Measurements from ENCODE around the gene CASP8.
A peak's percentile ranks its signal among the peaks of the same experiment; 100 is the strongest.
"Not testable (repeated sequence)": the region's sequence is repeated elsewhere in the genome, so short reads cannot be mapped to it uniquely, and the experiment has no call there.

Gene CASP8

DNA sequence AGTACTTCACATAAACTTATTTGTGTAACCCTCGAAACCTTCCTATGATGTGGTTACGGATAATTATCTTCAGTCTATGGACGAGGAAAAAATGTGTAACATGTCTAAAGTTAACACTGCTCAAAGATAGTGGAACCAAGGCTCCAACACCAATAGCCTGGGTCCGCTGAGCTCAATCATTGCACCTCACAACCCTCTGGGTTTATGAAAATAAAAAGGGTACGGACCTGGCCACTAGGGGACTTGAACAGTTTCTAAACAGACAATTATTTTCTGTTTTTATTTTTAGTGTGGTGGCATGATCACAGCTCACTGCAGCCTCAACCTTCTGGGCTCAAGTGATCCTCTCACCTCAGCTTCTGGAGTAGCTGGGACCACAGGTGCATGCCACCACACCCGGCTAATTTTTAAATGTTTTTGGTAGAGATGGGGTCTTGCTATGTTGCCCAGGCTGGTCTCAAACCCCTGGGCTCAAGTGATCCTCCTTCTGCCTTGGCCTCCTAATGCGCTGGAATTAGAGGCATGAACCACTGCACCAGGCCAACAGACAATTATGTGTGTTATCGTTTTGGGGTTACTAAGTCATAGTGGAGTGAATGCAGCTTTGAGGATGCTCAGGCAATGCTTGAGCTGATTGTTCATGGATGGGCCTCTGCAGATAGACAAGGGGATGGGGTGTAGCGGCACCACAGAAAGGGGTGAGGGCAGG, 10.1 kb downstream of the CASP8 start:
- DNase-seq (ENCODE audit: low spot score) = no peak

DNA sequence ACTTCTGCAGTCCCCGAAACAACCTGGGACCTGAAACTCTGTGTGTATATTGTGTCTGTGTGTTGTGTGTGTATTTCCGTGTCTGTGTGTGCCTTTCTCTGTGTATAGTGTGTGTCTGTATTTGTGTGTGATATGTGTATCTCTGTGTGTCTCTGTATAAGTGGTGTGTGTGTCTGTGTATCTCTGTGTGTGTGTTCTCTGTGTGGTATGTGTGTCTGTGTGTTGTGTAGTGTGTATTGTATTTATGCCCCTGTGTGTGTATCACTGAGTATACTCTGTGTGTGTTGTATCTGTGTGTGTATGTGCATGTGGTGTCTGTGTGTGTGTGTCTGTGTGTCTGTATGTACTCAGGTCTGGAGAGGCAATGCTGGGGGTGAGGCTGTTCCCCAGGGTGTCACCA, 11.6 kb downstream of the CASP8 start:
- DNase-seq (ENCODE audit: low spot score) = no peak

DNA sequence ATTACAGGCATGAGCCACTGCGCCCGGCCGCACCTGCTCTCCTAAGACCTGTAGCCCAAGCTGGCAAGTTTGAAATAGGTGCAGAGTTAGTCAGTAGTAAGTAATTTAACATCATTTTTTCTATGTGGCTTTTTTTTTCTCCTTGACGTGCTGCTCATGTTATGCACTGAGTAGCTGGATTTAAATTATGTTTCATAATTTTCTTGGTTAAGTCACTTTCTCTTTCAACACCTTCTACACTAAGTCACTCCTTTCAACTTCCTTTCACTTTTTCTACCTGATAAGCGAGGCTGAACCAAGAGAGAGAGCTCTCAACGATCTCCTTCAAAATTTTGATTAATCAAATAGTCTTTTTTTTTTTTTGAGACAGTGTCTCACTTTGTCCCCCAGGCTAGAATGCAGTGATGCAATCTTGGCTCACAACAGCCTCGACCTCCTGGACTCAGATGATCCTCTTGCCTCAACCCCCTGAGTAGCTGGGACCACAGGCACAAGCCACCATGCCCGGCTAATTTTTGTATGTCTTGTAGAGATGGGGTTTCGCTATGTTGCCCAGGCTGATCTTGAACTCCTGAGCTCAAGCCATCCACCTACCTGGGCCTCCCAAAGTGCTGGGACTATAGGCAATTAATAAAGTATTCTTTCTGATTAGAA, 13.1 kb downstream of the CASP8 start:
- no peak for DNase-seq (ENCODE audit: low spot score)

DNA sequence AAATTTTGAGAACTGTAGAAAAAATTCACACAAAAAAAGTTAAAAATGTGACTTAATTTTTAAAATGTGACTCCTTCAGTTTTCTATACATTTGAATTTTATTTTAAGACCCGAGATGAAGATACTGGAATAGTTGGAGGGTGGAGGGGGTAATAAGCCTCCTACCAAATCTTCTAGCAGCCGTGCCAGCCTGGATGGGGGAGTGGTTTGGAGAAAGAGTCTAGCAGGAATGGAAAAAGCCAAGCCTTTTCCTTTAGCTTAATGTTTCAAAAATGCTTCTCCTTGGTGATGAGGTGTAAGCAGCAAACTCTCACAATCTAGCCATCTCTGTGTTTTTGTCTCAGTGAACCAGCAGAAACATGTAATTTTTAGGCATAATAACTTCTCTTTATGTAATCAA, 14.7 kb downstream of the CASP8 start:
- DNase-seq (ENCODE audit: low spot score) = no peak

DNA sequence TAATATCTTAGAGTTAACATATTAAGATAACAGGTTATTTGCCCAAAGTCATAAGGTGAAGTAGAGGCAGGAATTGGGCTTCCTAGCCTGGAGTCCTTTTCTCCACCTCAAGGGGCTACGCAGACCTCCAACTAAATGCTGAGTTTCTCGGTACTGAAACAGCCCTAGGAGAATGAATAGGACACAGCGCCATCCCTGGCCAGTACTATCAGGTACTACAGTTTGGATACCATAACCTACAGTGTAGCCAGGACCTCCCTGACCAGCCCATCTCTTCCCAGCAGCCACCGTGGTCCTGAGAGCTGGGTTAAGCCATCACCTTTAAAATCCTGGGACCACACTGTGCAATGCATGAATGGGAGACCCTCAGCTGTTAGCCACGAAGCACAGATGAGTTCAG, 15.7 kb downstream of the CASP8 start:
- DNase-seq (ENCODE audit: low spot score) = no peak

DNA sequence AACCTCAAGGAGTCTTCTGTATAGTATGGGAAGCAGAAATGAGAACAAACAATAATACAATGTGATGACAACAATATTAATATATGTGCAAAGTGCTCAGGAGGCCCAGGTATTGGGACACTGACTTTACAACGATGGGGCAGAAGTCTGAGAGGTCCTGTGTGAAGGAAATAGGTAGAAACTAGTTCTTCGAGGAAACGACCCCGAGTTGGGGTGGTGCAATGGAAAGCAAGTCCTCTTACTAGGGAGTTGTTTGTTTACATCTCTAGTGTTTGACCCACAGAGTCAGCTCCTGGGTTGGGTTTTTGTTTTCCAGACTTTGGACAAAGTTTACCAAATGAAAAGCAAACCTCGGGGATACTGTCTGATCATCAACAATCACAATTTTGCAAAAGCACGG, 16.2 kb downstream of the CASP8 start:
- no peak for DNase-seq (ENCODE audit: low spot score)

DNA sequence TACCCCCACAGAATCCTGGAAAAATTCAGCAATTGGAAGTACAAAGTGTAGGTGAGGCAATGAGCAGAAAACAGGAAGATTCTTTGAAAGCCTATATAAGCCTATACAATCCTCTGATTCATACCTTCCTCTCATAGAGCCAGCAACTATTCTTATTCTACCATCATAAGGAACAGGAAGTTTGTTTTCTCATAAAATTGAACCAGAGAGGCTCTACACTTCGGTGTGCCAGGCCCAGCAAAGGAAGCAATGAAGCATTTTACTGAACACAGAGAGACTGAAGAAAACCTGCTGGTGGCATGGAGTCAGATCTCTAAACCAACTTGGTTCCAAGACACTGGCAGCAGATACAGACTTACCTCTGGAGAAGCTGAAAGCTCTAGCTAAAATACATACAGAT, 18.7 kb downstream of the CASP8 start:
- no peak for DNase-seq (ENCODE audit: low spot score)

DNA sequence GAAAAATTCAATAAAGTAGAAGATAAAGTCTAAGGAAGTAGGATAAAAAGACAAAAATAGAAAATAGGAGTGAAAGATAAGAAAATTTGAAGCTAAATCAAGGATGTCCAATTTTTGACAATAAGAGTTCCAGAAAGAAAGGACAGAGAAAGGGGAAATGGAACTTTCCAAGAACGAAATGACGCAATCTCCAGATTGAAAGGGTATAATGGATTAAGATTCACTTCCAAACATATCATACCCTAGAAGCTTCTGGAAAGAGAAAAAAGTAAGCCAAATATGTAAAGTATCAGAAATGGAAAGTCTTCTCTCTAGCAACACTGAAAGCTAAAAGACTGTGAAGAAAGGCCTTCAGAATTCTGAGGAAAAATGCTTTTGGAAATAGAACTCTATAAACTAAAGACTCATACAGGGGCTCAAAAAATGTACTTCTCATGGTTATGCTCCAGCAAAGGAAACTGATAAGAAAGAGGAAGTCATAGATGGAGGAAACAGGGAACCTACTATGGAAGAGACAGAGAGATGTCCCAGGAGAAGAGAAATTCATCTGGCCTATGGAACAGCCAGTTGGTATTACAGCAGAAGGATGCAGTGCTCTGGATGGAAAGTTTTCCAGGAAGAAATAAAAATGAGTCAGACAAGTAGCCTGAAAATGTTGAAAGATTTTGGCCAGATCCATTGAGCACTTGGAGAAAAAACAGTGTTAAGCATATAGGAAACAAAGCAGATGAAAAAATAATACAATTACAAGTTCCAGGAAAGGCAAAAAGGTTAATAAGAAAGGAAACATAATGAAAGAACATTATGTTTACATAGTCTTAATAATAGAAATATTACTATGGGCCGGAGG, 20.1 kb downstream of the CASP8 start:
- no peak for DNase-seq (ENCODE audit: low spot score)

DNA sequence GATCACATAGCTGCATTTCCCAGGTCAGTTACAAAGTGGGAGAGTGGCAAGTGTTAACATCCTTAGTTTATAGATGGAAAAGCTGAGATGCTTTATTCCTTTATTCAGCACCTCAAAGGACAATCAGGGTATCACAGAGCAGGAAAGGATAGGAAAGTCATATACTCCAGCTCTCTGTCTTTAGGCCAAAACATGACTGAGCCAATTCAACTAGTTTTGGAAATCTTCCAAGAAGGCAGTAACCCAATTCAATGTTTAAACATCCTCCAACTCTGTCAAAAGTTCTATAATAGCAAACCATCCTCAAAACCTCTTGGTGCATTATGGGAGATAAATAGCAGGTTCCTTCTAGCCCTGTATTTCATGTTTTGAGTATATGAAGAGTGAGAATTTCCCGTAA, 25.2 kb downstream of the CASP8 start:
- peak; percentile 2 for DNase-seq (ENCODE audit: low spot score)

DNA sequence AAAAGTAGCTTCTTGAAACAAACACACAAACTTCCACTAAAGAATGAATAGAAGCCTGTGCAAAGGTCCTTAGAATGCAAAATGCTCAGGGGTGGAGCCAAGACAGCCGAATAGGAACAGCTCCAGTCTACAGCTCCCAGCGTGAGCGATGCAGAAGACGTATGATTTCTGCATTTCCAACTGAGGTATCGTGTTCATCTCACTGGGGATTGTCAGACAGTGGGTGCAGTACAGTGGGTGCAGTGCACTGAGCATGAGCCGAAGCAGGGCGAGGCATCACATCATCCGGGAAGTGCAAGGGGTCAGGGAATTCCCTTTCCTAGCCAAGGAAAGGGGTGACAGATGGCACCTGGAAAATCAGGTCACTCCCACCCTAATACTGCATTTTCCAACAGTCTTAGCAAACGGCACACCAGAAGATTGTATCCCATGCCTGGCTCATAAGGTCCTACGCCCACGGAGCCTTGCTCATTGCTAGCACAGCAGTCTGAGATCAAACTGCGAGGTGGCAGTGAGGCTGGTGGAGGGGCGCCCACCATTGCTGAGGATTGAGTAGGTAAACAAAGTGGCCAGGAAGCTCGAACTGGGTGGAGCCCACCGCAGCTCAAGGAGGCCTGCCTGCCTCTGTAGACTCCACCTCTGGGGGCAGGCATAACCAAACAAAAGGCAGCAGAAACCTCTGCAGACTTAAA, 30.3 kb downstream of the CASP8 start:
- not testable (repeated sequence) for DNase-seq (ENCODE audit: low spot score)

DNA sequence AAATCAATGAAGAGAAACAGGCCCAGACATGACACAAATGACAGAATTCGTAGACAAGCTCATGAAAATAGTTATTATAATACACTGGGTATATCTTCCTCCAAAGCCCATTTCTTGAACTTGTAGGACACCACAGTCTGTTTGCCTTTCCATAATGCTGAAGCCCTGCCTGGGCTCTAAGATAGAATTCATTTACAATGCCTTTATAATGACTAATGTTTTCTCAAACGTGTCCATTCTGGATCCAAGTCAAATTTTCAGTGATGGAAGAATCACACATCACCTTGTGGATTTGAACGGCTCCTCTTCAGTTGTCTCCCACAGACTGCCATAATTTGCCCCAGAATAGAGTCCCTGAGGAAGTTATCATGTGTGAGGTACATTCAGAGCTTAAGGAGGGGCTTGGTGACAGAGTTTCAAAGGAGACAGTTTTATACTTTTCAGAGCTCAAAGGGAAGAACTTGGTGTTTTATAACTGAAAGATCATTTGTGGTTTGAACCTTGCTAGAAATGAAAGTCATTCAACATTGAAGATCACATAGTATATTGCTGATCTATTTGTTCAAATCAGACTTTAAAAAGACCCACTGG, 38.2 kb downstream of the CASP8 start:
- peak; percentile 21 for DNase-seq (ENCODE audit: low spot score)

DNA sequence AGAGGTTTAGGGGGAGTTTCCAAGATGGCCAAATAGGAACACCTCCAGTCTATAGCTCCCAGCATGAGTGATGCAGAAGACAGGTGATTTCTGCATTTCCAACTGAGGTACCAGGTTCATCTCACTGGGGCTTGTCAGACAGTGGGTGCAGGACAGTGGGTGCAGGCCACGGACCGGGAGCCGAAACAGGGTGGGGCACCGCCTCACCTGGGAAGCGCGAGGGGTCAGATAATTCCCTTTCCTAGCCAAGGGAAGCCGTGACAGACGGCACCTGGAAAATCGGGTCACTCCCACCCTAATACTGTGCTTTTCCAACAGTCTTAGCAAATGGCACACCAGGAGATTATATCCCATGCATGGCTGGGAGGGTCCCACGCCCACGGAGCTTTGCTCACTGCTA, 39.6 kb downstream of the CASP8 start:
- not testable (repeated sequence) for DNase-seq (ENCODE audit: low spot score)

DNA sequence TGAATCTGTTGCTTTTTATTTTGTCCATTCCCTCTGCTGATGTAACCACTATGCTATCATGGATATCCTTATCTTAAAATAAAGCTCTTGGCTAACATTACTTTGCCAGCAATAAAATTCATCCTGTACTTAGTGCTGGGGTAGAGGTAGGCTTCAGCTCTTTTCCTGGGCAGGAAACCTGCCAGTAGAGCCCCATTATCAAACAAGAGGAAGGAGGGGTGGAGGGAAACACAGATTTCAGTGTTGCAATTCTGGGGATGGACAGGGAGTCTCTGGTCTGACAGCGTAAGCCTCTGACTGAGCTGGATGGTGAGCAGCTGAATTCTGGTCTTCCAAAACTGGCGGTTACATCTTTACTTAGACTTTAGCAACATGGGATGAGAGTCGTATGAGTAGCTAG, 47.5 kb downstream of the CASP8 start:
- no peak for DNase-seq (ENCODE audit: low spot score)

DNA sequence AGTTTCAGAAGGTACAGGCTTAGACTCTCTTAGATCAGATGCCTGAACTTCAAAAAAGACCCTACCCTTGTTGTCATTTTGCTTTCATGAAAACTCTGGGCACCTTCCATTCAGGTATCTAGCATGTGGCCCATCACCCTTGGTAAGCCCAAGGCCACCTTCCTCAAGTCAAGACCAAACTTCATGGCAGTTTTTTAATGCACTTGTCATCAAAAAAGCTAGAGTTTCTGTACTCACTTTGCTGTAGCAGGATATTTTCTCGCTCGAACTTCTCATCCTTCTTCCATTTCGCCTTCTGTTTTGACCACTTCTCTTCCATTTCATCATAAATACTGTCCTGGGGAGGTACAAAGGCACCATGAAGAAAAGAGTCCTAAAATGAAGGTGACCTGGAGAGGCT, 48.6 kb downstream of the CASP8 start:
- no peak for DNase-seq (ENCODE audit: low spot score)

DNA sequence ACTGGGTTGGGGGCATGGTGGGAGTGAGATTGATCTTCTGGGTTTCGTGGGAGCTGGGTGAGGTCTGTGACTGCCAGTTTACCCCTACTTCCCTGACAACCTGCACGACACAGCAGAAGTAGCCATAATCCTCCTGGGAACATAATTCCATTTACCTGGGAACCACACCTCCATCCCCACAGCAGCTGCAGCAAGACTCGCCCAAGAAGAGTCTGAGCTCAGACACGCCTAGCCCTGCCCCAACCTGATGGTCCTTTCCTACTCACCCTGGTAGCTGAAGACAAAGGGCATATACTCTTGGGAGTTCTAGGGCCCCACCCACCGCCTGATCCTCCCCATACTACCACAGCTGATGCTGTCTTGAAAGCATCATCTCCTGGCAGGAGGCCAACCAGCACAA, 53.0 kb downstream of the CASP8 start:
- no peak for DNase-seq (ENCODE audit: low spot score)

DNA sequence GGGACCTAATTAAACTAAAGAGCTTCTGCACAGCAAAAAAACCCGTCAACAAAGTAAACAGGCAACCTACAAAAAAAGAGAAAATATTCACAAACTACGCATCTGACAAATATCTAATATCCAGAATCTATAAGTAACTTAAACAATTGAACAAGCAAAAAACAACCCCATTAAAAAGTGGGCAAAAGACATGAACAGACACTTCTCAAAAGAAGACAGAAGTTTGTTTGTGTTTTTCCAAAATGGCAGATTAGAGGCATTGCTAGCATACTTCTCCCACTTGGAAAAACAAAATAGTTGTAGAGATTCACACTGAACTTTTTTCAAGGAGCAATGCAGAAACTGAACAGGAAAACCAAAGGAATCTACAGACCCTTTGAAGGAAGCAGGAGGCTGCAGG, 59.2 kb downstream of the CASP8 start:
- no peak for DNase-seq (ENCODE audit: low spot score)

DNA sequence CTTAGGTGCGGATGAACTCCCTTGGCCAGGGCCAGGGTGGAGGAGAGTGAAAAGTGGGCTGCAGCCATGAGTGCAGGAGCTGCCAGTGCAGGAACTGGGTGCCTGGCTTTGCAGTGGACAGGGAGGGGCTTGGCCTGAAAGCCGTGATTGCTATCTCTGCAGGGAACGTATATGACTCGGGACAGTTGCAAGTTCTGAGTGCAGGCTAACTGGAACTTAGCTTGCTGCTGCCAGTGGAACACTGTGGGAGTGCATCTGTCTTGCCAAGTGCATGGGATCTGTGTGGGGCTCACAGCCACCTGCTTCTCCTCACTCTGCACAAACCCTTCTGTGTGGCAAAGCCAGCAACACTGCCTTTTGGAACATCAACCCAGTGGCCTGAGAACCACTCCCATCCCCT, 59.9 kb downstream of the CASP8 start:
- no peak for DNase-seq (ENCODE audit: low spot score)

DNA sequence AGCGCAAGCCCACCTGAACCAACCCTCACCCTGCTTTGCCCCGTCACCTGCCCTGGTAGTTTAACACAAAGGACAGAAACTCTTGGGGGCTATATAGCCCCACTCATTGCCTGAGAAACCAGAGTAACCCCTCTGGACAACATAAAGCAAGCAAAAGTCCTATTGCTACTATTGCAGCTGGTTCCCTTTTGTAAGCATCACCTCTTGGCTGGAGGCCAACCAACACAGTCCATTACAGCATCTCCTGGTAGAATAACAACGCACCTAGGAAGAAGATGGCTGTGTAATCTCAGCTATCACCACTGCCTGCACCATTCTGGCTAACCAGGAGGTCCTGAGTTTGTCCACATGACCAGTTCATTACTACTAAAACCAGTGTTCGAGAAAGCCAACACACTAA, 60.4 kb downstream of the CASP8 start:
- DNase-seq (ENCODE audit: low spot score) = no peak

DNA sequence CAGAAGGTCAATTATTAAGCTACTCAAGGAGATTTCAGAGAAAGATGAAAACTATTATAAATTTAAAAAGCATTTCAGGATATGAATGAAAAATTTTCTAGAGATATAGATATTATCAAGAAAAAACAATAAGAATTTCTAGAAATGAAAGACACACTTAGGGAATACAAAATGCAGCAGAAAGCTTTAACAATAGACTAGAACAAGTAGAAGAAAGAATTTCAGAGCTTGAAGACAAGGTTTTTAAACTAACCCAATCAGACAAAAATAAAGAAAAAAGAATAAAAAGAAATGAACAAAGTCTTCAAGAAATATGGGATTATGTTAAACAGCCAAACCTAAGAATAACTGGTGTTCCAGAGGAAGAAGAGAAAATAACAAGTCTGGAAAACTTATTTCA, 62.4 kb downstream of the CASP8 start:
- DNase-seq (ENCODE audit: low spot score) = no peak

DNA sequence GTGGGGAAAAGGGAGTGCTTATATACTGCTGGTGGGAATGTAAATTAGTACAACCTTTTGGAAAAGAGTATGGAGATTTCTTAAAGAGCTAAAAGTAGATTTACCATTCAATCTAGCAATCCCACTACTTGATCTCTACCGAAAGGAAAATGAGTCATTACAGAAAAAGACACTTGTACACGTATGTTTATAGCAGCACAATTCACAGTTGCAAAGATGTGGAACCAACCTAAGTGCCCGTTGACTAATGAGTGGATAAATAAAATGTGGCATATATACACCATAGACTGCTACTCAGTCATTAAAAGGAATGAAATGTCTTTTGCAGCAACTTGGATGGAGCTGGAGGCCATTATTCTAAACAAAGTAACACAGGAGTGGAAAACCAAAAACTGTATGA, 67.3 kb downstream of the CASP8 start:
- no peak for DNase-seq (ENCODE audit: low spot score)

DNA sequence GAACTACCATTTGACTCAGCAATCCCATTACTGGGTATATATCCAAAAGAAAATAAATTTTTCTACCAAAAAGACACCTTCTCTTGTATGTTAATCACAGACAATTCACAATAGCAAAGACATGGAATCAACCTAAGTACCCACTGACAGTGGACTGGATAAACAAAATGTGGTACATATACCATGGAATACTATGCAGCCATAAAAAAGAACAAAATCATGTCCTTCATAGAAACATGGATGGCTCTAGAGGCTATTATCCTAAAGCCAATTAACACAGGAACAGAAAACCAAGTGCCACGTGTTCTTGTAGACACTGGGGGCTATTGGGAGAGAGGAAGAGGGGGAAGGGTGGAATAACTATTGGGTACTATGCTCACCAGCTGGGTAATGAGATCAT, 69.1 kb downstream of the CASP8 start:
- DNase-seq (ENCODE audit: low spot score) = no peak

All from AG20443 (cell line).